ENCODE measurements around the gene THSD4. TPM values are rescaled to one million over a fixed set of nuclear protein-coding genes. Genes with fewer than 3 reads are reported as not detected.

THSD4 gene
- total RNA-seq, 1 donor from 2014 or later = 1.4 TPM

DNA sequence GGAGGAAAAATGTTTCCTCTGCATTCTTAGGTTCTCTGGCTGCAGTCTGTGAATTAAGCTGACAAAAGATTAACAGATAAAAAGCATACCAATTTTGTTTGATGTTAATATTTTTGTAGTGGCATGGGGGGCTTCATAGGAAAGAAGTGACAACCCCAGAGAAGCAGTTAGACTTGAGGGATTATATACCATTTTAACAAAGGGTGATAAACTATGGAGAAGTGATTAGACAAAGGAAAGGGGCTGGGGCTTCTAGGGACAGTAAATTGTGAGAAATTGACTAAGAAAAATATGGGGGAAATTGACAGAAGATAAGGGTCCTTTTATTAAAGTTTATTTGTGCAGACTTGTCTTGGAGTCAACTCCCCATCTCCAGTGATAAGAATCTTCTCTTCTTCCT lies 639.4 kb downstream of the THSD4 start:
- Mint-ChIP-seq H3K4me3 (no peak overlapping the region), H3K27me3 (ENCODE audit: low read depth) (no peaks in the 10 kb centered on the region), H3K9me3 (peaks cover 5% of the 10 kb centered on the region), H3K27ac (ENCODE audit: unreplicated experiment) (no peak overlapping the region), H3K36me3 (ENCODE audit: low read depth) (no peaks in the 10 kb centered on the region), H3K4me1 (no peaks in the 10 kb centered on the region)
- TF ChIP-seq, protein P1, sequence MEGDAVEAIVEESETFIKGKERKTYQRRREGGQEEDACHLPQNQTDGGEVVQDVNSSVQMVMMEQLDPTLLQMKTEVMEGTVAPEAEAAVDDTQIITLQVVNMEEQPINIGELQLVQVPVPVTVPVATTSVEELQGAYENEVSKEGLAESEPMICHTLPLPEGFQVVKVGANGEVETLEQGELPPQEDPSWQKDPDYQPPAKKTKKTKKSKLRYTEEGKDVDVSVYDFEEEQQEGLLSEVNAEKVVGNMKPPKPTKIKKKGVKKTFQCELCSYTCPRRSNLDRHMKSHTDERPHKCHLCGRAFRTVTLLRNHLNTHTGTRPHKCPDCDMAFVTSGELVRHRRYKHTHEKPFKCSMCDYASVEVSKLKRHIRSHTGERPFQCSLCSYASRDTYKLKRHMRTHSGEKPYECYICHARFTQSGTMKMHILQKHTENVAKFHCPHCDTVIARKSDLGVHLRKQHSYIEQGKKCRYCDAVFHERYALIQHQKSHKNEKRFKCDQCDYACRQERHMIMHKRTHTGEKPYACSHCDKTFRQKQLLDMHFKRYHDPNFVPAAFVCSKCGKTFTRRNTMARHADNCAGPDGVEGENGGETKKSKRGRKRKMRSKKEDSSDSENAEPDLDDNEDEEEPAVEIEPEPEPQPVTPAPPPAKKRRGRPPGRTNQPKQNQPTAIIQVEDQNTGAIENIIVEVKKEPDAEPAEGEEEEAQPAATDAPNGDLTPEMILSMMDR (conservative IDR thresholded peaks at IDR 0.05) = no peak
- no peak for DNase-seq (ENCODE audit: low read depth, low spot score)

GRCh38 chr15:71755092-71755970 lies 640.1 kb downstream of the THSD4 start:
- TF ChIP-seq, protein P1 (conservative IDR thresholded peaks at IDR 0.05) = no peak
- DNase-seq (ENCODE audit: low read depth, low spot score) = no peak
- Mint-ChIP-seq H3K4me3 (no peak overlapping the region), H3K36me3 (ENCODE audit: low read depth) (peaks cover 1% of the 10 kb centered on the region), H3K27ac (ENCODE audit: unreplicated experiment) (no peak overlapping the region), H3K9me3 (peaks cover 6% of the 10 kb centered on the region), H3K27me3 (ENCODE audit: low read depth) (no peaks in the 10 kb centered on the region), H3K4me1 (no peaks in the 10 kb centered on the region)

- no peaks in the 10 kb centered on the region for H3K4me1 Mint-ChIP-seq
- DNase-seq (ENCODE audit: low read depth, low spot score) = no peak
- H3K27ac Mint-ChIP-seq (ENCODE audit: unreplicated experiment) = no peak overlapping the region
- H3K4me3 Mint-ChIP-seq = no peak overlapping the region
- TF ChIP-seq, protein P1 (conservative IDR thresholded peaks at IDR 0.05) = no peak
- peaks cover 12% of the 10 kb centered on the region for H3K9me3 Mint-ChIP-seq
- peaks cover 7% of the 10 kb centered on the region for H3K36me3 Mint-ChIP-seq (ENCODE audit: low read depth)
- no peaks in the 10 kb centered on the region for H3K27me3 Mint-ChIP-seq (ENCODE audit: low read depth)
Measured at GRCh38 chr15:71756599-71757352, 641.5 kb downstream of the THSD4 start.

GRCh38 chr15:71757741-71758530 lies 642.7 kb downstream of the THSD4 start:
- DNase-seq (ENCODE audit: low read depth, low spot score) = no peak
- H3K27ac Mint-ChIP-seq (ENCODE audit: unreplicated experiment) = no peak overlapping the region
- H3K9me3 Mint-ChIP-seq = peaks cover 12% of the 10 kb centered on the region
- H3K27me3 Mint-ChIP-seq (ENCODE audit: low read depth) = no peaks in the 10 kb centered on the region
- H3K4me3 Mint-ChIP-seq = no peak overlapping the region
- H3K4me1 Mint-ChIP-seq = no peaks in the 10 kb centered on the region
- H3K36me3 Mint-ChIP-seq (ENCODE audit: low read depth) = peaks cover 10% of the 10 kb centered on the region
- TF ChIP-seq, protein P1 (conservative IDR thresholded peaks at IDR 0.05) = no peak

- H3K9me3 Mint-ChIP-seq = peaks cover 12% of the 10 kb centered on the region
- H3K27ac Mint-ChIP-seq (ENCODE audit: unreplicated experiment) = no peak overlapping the region
Measured at GRCh38 chr15:71758711-71759110, 643.4 kb downstream of the THSD4 start.

More at GRCh38 chr15:71758711-71759110, 643.4 kb downstream of the THSD4 start:
- peaks cover 10% of the 10 kb centered on the region for H3K36me3 Mint-ChIP-seq (ENCODE audit: low read depth)
- H3K27me3 Mint-ChIP-seq (ENCODE audit: low read depth) = no peaks in the 10 kb centered on the region
- no peaks in the 10 kb centered on the region for H3K4me1 Mint-ChIP-seq
- no peak for DNase-seq (ENCODE audit: low read depth, low spot score)
- H3K4me3 Mint-ChIP-seq = no peak overlapping the region
- TF ChIP-seq, protein P1 (conservative IDR thresholded peaks at IDR 0.05) = no peak
